HG02623 (cell line): Measurements from ENCODE around the gene CXorf58.
"Not testable (repeated sequence)": the region's sequence is repeated elsewhere in the genome, so short reads cannot be mapped to it uniquely, and the experiment has no call there.

Experiments used
- ATAC-seq: cut with Tn5 transposase; IDR thresholded peaks from one replicate; pipeline ENCODE4 v1.9.1; 2021; ENCODE audit warnings: moderate library complexity; ENCODE audit not compliant: unreplicated experiment

CXorf58 gene

GRCh38 chrX:23952984-23953907 lies 45.4 kb downstream of the CXorf58 start:
- peak; percentile 94 for ATAC-seq

GRCh38 chrX:23953908-23954269 lies 46.1 kb downstream of the CXorf58 start:
- ATAC-seq: no peak

GRCh38 chrX:23954396-23954795 lies 46.6 kb downstream of the CXorf58 start:
- no peak for ATAC-seq

- no peak for ATAC-seq
These were observed 52.0 kb downstream of the CXorf58 start for GRCh38 chrX:23959781-23960180.

GRCh38 chrX:23964191-23964590 lies 56.4 kb downstream of the CXorf58 start:
- no peak for ATAC-seq

- ATAC-seq: not testable (repeated sequence)
These were observed 57.8 kb downstream of the CXorf58 start for GRCh38 chrX:23965630-23966029.

GRCh38 chrX:23978491-23978890 lies 70.7 kb downstream of the CXorf58 start:
- ATAC-seq: no peak

GRCh38 chrX:23980011-23980441 lies 72.2 kb downstream of the CXorf58 start:
- ATAC-seq: no peak

- no peak for ATAC-seq
These were observed 73.4 kb downstream of the CXorf58 start for GRCh38 chrX:23981222-23981621.

GRCh38 chrX:23981711-23982110 lies 73.9 kb downstream of the CXorf58 start:
- ATAC-seq: no peak

GRCh38 chrX:23982891-23983290 lies 75.1 kb downstream of the CXorf58 start:
- ATAC-seq: no peak
